ENCODE measurements around the gene NKRF. TPM values are rescaled to one million over a fixed set of nuclear protein-coding genes. Genes with fewer than 3 reads are reported as not detected.

NKRF gene
- total RNA-seq, 1 experiment from 2014 or later: 22.1 TPM

DNA sequence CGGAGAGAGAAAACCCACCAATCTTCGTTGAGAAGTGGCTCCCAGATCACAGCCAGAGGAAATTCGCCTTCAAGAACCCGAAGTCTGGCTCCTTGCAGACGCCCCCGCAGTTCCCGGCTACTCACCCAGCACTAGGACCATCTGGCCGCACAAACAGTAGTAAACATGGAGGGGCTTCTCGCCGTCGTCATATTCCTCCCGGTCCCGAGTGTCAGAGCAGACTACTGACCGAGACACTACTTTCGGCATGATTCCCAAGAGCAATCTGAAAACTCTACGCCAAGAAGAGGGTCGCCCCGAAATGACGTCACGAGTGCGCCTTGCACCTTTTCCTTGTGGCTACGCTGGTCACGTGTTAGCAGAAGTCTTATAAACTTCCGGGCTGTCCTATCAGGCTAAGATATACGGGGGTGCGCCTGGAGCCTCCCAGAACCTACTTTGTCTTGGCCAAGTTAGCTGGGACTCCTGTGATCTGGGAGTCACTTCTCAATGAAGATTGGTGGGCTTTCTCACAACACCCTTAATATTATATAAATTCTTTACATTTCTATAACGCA lies 41.0 kb downstream of the NKRF start, which contains the start of gene STEEP1:
STEEP1 (minus strand) TSS at position 303 of the 557 bp plus-strand sequence; CDS start at position 249, 54 bp downstream.
- intact Hi-C loops (cut with micrococcal nuclease; ENCODE audit: unreplicated experiment): no loop called here
- TF ChIP-seq, protein P1, sequence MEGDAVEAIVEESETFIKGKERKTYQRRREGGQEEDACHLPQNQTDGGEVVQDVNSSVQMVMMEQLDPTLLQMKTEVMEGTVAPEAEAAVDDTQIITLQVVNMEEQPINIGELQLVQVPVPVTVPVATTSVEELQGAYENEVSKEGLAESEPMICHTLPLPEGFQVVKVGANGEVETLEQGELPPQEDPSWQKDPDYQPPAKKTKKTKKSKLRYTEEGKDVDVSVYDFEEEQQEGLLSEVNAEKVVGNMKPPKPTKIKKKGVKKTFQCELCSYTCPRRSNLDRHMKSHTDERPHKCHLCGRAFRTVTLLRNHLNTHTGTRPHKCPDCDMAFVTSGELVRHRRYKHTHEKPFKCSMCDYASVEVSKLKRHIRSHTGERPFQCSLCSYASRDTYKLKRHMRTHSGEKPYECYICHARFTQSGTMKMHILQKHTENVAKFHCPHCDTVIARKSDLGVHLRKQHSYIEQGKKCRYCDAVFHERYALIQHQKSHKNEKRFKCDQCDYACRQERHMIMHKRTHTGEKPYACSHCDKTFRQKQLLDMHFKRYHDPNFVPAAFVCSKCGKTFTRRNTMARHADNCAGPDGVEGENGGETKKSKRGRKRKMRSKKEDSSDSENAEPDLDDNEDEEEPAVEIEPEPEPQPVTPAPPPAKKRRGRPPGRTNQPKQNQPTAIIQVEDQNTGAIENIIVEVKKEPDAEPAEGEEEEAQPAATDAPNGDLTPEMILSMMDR (conservative IDR thresholded peaks at IDR 0.05; ENCODE audit: low read depth, low read length): no peak
- no peak for TF ChIP-seq EZH2 (IDR thresholded peaks at IDR 0.05; ENCODE audit: borderline replicate concordance, low read depth, low read length, poor library complexity, severe bottlenecking)
- DNase-seq (ENCODE audit: low spot score): peak; percentile 95
- peak within 1 kb of the TSS; percentile 68 for H3K4me3 ChIP-seq (ENCODE audit: low read depth, low read length, poor library complexity, severe bottlenecking)
- ChIA-PET CTCF (no interaction called here), POLR2A (ENCODE audit: low non-redundant PET) (interaction anchor here (0.6 kb wide), 1 partner anchor 24 kb away, joined by 3 read pairs; no protein-coding TSS in a partner anchor)
- H3K27ac ChIP-seq (ENCODE audit: low read depth, low read length, poor library complexity, severe bottlenecking): peak within 1 kb of the TSS; percentile 68
- no peaks in the 10 kb centered on the region for H3K9me3 ChIP-seq (ENCODE audit: low read depth, low read length, poor library complexity, severe bottlenecking)
- no peaks in the 10 kb centered on the region for H3K27me3 ChIP-seq (replicated peaks; ENCODE audit: insufficient read depth, low read depth, low read length, poor library complexity)
- BruUV-seq (replicated peaks): no TSS peak
- H3K36me3 ChIP-seq (ENCODE audit: insufficient read depth, low read length, poor library complexity, severe bottlenecking): no peaks in the 10 kb centered on the region
- no peaks in the 10 kb centered on the region for H3K4me1 ChIP-seq (ENCODE audit: insufficient read depth, low read length, poor library complexity, severe bottlenecking)

DNA sequence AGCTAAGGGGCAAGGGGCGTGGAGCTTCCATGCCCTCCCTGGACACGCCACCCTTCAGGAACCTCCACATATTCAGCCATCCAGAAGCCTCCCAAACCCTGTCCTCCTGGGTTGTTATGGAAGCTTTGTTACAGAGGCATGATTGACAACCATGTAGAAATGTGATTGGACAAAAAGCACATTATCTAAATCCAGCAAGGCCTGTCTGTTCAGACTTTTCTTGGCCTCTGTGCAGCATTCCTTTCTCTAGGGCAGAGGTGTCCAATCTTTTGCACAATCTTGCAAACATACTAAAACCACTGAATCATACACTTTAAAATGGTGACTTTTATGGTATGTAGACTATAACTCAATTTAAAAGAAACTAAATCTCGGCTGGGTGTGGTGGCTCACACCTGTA lies 53.7 kb downstream of the NKRF start:
- H3K27me3 ChIP-seq (replicated peaks; ENCODE audit: insufficient read depth, low read depth, low read length, poor library complexity): no peaks in the 10 kb centered on the region
- BruUV-seq (replicated peaks): no TSS peak
- H3K4me3 ChIP-seq (ENCODE audit: low read depth, low read length, poor library complexity, severe bottlenecking): no peak overlapping the region
- H3K36me3 ChIP-seq (ENCODE audit: insufficient read depth, low read length, poor library complexity, severe bottlenecking): no peaks in the 10 kb centered on the region
- intact Hi-C loops (cut with micrococcal nuclease; ENCODE audit: unreplicated experiment): no loop called here
- POLR2A ChIA-PET (ENCODE audit: low non-redundant PET): no interaction called here
- CTCF ChIA-PET: no interaction called here
- H3K9me3 ChIP-seq (ENCODE audit: low read depth, low read length, poor library complexity, severe bottlenecking): no peaks in the 10 kb centered on the region
- no peak for TF ChIP-seq EZH2 (IDR thresholded peaks at IDR 0.05; ENCODE audit: borderline replicate concordance, low read depth, low read length, poor library complexity, severe bottlenecking)
- TF ChIP-seq, protein P1 (conservative IDR thresholded peaks at IDR 0.05; ENCODE audit: low read depth, low read length): no peak
- H3K4me1 ChIP-seq (ENCODE audit: insufficient read depth, low read length, poor library complexity, severe bottlenecking): no peaks in the 10 kb centered on the region
- DNase-seq (ENCODE audit: low spot score): no peak
- H3K27ac ChIP-seq (ENCODE audit: low read depth, low read length, poor library complexity, severe bottlenecking): no peak overlapping the region

DNA sequence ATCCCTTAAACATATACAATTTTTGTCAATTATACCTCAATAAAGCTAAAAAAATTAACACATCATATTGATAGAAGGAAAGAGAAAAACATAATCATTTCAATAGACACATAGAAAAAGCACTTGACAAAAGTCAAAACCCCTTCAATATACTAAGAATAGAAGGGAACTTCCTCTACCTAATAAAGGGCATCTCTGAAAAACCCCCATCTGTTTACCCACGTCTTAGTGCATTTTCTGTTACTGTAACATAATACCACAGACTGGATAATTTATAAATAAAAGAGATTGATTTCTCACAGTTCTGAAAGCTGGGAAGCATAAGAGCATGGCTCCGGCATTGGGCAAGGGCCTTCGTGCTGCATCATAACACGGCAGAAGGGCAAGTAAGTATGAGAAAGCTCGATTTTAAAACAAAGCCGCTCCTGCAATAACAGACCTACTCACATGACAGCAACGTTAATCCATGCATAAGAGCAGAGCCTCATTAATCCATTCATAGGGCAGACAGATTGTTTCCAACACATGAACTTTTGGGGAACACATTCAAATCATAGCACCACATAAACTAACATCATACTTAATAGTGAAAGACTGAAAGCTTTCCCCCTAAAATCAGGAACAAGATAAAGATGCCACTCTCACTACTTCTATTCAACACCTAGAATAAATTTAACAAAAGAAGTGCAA lies 56.8 kb downstream of the NKRF start:
- no peaks in the 10 kb centered on the region for H3K9me3 ChIP-seq (ENCODE audit: low read depth, low read length, poor library complexity, severe bottlenecking)
- no peak for DNase-seq (ENCODE audit: low spot score)
- no peak overlapping the region for H3K27ac ChIP-seq (ENCODE audit: low read depth, low read length, poor library complexity, severe bottlenecking)
- intact Hi-C loops (cut with micrococcal nuclease; ENCODE audit: unreplicated experiment): no loop called here
- POLR2A ChIA-PET (ENCODE audit: low non-redundant PET): no interaction called here
- no peak for TF ChIP-seq EZH2 (IDR thresholded peaks at IDR 0.05; ENCODE audit: borderline replicate concordance, low read depth, low read length, poor library complexity, severe bottlenecking)
- TF ChIP-seq, protein P1 (conservative IDR thresholded peaks at IDR 0.05; ENCODE audit: low read depth, low read length): no peak
- CTCF ChIA-PET: no interaction called here
- H3K4me3 ChIP-seq (ENCODE audit: low read depth, low read length, poor library complexity, severe bottlenecking): no peak overlapping the region
- H3K4me1 ChIP-seq (ENCODE audit: insufficient read depth, low read length, poor library complexity, severe bottlenecking): no peaks in the 10 kb centered on the region
- H3K27me3 ChIP-seq (replicated peaks; ENCODE audit: insufficient read depth, low read depth, low read length, poor library complexity): no peaks in the 10 kb centered on the region
- no peaks in the 10 kb centered on the region for H3K36me3 ChIP-seq (ENCODE audit: insufficient read depth, low read length, poor library complexity, severe bottlenecking)
- no TSS peak for BruUV-seq (replicated peaks)
